HG03095 (cell line): ENCODE results near the gene NAPA.

ENCODE experiments used
- ATAC-seq: cut with Tn5 transposase; IDR thresholded peaks from one replicate; pipeline ENCODE4 v1.9.1; 2021; ENCODE audit warnings: moderate library complexity; ENCODE audit not compliant: unreplicated experiment

The NAPA gene

DNA sequence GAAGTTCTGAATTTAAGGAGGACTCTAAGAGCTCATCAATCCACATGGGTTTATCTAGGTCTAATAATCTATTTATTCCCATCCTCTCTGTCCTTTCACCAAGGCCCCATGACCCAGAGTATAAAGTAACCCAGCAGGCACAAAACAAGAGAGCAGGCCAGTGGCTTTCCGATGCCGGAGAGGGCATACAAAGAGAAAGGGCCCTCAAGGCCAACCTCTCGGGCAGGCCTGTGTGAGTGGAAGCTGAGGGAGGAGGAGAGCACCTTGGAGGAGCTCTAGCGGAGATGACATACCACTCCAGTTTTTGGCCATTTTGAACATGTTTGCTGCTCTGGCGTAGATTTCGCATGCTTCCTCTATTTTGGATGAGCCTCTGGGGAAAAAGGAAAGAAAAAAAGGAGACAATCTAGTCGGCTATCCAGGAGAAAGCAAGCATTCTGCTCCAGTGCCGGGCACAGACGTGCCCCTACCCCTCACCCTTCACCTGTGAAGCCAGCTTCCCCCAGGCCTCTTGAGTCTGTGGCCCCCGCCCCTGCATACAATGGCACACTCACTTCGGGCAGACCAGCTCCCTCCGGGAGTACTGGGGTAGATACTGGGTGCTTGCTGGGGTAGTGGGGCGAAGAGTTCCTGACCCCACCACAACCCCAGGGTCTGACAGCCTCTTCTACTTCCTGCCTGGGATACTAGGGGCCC is 11.6 kb downstream of the NAPA start:
- no peak for ATAC-seq

DNA sequence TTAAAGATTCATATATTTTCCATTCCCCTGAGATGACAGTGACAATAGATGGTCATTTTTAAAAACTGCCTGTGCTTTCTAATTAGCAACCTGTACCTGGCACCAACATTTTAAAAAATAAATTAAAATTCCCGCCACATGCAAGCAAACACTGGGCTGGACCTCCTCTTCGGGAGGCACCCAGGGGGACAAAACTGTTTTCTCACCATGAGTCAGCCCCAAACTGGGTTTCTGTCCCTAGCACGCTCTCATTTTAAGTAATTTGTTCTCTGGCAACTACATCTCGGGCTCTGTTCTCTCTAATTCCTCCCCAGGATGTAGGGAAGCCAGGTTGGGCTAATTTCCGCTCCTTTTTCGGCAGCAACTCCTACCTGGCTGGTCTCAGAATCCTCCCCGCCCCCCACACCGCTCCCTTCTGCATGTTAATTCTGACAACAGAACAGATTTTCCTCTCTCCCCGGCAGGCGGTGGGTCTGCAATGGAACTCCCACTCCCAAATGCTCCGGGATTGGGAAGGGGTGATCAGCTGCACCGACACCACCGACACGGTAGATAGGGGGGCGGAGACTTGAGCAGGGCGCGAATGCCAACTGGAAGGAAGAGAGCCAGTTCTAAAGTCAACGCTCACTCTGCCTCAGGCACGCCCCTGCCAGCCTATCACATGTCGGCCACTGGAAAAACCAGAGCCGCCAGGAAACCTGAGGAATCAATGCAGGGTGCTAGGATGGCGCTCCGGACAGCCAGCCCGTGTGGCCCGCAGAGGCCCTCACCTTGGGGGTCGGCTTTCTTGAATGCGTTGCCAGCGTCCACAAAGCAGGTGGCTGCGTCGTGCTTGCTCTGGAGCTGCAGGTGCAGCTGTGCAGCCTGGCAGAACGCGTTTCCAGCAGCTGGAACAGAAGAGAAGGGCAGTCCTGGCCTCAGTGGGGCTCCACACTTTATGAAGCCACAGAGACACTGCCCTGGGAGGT is 14.7 kb downstream of the NAPA start:
- ATAC-seq: no peak

DNA sequence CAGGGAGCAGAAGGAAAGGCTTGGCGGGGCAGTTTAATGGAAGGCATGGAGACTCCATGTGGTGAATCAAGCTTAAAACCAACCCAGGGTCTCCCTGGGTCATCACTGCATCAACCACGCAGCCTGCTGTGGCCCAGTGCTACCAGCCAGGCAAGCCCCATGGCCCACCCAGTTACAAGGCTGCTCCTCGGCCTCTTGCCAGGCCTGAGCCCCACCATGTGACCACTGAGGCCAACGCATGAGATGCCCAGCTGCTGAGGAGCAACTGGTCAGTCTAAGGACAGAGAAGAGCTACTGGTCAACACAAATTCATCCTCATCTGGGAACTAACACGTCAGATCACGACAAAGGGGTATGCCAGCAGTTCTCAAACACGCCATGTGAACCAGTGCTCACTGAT is 15.5 kb downstream of the NAPA start:
- no peak for ATAC-seq

DNA sequence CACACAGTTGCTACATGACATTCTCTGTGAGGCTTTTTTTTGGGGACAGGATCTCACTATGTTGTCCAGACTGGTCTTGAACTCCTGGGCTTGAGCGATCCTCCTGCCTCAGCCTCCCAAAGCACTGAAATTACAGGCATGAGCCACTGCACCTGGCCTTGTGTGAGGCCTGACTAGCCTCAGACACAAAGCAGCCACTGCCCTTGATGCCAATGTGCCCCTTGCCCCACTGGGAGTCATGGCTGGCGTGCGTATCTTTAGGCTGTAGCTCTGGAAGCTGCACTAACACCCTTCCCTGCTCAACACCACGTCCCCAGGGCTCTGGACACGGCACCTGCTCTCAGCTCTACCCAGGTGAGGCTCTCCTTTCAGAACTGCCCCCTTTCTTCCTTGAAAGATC is 16.3 kb downstream of the NAPA start:
- ATAC-seq: no peak

DNA sequence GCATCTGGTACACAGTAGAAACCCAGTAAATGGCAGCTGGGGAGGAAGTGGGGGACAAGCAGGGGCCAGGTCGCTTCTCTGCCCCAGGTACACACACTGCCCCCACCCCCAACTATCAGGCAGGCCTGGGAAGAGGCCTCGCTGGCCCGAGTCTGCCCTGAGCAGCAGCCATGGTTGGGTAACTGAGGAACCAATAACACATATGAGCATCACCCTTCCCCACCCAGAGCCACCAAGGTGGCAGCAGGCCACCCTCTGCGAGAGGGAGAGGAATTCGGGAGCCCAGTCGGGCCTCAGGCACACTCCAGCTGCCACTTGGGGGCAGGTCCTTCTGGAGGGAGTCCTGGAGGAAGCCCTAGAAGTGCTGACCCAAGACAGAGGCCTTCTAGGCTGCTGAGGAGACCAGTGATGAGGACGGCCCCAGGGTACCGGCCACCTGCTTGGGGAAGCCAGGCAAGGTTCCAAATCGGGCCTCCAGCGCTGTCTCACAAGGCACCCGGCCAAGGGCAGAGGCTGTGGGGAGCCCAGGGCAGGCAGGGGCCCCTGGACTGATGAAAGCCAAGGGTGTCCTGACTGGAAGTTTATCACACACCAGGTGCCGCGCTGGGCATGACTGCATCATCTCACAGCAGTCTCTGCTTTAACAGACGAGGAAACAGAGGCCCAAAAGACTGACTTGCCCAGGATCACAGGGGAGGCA is 16.9 kb downstream of the NAPA start:
- ATAC-seq: no peak

DNA sequence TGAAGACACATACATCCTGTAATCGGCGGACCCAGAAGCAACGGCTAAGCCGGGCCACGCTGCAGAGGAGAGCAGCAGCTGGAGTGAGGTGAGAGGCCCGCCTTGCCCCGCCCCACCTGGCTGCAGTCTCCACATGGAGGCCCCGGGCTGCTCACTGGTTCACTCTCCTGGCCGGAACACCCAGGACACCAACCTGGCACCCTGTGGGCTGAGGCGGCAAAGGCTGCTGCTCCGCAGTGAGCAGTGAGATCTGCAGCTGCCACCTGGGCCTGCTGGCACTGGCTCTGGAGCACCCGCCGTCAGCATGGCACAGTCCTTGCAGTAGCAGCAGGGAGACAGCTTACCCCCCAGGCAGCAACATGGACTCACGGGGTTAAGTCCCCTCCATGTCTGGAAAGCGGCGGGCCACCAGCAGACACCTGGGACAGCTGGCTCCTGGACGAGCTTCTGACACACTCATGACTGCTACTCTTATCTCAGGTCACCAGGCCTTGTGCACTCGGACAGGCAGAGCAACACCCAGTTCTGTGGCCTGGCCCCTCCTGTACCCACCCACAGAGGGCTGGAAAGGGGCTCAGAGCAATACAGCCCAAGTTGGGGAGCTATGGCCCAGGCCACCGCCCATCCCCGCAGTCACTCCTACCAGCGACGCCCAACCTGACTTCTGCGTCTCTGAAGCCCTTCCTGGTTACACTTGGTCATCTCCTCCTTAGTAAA is 17.7 kb downstream of the NAPA start:
- no peak for ATAC-seq

DNA sequence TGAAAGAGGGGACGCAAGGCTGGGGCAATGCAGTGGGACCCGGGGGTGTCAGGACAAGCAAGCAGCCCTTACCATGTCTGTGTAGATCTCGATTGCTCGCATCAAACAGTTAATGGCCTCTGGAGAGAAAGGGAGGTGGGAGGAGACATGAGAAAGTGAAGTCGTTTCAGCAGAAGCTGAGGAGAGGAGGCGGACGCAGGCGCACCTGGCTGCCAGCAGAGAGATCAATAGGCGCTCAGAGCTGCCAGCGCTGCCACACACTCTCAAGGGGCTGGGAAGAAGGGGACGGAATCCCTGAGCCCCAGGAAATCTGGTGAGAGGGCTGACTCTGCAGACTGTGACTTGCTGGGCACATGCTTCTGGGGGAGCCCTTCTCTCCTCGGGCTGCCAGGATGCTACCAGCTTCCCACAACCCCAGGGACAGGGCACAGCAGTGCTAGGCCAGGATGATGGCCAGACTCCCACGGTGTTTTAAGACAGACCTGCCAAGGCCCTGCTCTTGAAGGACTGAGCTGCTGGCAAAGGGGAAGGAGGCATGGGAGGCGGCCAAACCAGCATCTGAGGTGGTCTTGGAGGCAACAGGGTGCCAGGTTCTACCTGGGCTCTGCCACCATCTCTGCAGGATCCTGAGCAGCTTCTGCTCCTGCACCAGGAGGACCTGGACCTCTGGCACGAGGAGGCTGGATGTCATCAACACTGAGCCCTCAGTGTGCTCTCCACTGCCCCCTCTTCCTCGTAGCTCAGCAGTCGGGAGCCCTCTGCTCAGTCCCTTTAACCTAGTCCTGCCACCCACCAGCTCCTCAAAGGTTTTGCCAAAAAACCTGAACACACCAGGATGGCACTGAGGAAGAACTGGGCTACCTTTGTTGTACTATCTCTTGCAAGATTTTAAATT is 19.1 kb downstream of the NAPA start:
- ATAC-seq: no peak

DNA sequence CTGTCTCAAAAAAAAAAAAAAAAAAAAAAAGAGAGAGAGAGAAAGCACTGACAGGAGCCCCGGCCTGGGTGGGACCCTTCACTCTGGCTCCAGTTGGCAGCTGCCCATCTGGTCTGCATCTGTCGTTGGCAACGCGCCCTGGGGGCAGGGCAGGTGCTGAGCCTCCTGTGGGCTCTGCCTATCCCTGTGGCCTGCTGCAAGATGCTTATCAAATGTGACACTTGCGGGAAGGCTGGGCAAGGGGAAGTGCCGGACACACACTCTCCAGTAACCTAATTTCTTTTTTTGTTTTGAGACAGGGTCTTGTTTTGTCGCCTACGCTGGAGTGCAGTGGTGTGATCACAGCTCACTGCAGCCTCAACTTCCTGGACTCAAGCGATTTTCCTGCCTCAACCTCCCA is 20.1 kb downstream of the NAPA start:
- no peak for ATAC-seq

DNA sequence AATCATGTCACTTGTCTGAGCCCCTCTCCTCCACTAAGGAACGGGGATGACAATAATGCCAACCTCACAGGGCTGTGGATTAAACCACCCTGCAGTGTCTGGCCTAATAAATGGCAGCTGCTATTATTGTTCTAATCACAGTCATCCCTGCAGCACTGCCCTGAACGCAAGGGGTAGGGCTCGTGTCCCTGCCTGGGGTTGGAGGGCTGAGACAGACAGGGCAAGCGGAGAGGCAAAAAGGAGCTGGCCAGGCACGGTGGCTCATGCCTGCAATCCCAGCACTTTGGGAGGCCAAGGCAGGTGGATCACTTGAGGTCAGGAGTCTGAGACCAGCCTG is 20.7 kb downstream of the NAPA start:
- no peak for ATAC-seq

DNA sequence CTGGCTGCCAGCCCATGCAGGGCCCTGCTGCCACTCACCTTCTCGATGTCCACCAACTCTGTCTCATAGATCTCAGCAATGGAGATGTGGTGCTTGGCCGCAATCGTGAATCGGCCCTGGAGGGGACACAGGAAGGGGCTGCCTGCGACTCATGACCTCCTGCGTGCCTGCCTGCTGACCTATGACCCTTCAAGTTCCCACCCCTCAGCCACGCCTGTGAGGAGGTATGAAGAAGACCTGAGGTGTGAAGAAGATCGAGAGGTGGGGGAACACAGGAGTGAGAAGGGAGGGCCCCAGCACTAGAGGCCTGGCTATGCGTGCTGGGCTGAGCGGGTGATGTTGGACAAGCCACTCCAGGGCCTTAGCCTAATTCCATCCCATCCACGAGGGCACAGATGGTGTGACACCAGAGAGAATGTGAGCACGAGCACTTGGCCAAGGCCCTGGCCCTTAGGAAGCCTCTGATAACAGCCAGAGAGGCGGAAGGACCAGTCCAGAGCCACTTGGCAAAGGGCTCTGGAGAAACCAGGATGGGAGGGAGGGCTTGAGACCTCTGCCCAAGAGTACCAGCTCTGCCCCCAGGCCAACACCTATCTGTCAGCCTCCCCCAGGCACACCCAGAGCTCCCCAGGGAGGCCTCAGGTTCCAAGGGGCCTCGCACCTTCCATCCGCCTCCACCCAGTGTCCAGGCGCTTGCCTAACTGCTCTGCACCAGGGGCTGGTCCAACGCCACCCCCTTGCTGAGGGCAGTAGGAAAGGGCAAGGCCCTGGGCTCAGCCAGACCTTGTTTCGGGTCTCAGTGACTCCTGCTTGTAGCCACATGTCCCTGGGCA is 21.3 kb downstream of the NAPA start:
- ATAC-seq: no peak

DNA sequence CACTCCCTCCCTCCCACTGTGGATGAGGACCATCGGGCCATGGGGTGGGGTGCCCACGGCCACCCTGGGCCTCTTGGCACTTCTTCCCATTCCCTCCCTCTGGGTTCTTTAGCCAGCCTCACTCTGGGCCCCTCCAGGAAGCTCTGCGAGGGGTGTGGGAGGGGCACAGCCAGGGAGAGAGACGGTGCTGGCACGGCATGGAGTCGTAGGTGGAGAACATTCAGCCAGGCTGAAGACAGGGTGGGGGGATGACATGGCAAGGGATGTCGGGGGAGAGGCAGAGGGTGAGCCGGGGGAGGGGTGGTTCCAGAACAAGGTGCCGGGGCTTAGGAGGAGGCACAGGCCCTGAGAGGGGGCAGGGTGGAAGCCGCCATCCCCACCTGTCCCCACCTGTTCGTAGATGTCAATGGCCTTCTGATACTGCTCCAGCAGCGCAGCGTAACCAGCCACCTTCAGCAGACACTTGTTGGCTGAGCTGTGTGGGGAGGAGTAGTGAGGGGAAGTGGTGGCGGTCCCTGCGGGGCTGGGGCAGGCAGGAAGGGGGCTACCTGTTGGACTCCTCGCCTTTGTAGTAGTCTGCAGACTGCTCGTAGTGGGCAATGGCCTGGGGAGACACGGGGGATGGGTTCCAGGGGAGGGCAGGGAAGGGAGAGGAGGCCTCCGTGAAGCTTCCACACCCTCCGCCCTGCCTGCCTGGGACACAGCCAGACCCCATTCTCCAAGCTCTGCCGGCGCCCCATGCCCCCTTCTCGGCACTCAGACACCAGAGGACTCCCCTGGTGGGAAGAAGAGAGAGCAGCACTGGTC is 22.1 kb downstream of the NAPA start:
- no peak for ATAC-seq

DNA sequence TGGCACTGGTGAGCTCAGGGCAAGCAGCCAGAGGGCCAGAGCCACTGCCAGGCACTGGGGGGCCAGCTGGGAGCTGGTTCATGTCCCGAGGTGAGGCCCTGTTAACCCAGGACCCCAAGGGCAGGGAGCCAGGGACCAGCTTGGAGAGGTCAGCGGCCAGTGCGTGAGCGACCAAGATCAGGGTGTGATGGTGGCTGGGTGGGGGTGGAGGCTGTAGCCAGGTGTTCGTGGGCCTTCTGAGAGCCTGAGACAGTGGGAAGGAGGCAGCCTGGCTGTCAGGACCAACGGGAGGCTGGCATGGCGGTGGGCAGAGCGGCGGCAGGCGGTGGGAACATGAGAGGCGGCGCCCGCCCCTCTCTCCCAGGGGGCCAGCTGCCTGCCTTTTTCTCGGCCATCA is 22.7 kb downstream of the NAPA start:
- ATAC-seq: no peak

DNA sequence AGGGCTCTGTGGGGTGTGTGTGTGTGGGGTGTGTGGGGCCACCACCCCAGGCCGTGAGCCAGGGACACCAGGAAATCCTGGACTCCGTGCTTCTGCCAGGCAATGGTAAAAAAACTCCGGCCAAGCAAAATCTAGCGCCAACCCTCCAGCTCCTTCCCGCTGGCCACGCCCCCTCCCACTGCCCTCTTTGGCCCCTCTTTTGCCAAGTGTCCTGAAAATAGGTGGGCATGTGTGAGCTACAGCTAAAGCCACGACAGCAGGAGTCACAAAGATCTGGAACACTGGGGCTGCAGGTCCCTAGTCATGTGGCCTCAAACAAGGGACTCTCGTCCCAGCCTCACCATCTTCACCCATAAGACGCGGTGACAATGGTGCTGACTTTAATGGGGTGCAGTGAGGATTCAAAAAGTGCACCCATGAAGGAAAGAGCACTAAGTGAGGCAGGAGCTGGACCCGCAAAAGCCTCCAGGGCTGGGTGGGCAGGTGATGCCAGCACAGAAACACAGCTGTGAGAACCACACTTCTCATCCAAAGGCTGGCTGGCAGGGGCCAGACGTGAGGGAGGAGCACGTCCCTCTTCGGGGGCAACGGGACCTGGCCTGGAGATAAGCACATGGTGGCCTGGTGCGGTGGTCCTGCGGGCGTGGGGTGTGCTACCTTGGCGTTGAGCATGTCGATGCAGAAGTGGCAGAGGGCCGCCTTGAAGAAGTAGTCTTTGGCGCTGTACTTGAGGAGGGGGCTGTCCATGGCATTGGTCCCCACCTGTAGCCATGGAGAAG is 23.3 kb downstream of the NAPA start:
- no peak for ATAC-seq

DNA sequence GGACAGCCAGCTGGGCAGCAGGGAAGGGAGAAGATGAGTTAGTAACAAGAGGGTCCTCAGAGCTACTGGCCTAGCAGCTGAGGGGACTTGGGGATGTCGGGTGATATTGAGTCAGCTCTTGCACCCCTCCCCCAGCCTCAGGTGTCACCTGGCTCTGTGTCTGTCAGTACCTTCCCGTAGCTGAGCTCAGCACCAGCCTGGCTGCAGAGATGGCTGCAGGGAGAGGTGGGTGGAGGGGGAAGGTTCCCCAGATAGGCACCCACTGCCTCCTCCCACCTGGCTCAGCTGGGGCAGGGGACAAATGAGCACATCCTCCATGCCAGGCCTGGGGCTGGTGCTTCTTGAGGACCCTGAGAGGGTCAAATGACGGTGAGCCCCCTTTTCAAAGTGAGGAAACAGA is 24.0 kb downstream of the NAPA start:
- ATAC-seq: no peak

DNA sequence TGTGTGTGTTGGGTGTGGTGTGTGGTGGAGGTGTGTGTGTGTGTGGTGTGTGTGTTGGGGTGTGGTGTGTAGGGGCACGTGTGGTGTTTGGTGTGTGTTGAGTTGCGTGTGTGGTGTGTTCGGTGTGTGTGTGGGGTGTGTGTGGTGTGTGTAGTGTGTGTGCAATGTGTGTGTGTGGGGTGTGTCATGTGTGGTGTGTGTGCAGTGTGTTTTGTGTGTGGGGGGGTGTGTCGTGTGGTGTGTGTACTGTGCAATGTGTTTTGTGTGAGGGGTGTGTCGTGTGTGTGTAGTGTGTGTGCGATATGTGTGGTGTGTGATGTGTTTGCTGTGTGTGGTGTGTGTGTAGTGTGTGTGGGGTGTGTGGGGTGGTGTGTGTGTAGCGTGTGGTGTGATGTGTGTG is 24.8 kb downstream of the NAPA start:
- ATAC-seq: no peak

DNA sequence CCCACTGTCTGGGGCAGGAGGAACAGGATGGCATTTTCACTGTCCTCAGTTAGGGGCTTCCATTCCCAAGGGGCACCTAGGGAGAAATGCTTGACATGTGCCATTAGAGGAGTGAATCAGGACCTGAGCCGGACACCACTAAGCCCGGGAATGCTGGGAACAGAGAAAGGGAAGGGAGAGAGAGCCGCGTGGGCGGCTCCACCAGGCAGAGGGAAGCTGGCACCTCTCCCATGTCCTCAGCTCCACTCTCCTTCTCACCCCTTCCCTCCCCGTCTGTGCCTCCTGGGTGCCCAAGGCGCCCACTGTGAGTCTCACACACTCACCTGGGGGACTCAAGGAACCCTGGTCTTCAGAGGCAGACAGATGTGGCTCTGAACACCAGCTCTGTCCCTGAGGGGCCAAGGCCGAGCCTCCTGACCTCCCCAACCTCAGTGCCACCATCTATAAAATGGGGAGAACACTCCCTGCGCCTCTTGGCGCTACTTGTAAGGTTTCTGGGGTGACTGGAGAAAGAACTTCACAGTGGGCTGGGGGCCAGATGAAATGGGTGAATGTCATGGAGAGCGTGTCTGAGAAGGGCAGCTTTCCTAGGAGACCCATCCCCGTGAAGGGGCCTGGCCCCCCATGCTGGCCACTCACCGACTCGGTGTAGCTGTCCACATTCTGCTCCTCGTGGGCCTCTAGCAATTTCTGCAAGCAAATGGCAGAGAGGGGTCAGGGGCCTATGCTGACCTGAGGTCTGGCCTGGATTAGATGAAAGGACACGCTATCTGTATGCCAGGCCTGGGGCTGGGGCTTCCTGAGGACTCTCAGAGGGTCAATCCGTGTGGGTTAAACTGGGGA is 25.6 kb downstream of the NAPA start:
- ATAC-seq: no peak
